Suprapubic skin (tissue), 4 donors: ENCODE data around the gene GET4. TPM values are rescaled to one million over a fixed set of nuclear protein-coding genes. Genes with fewer than 3 reads are reported as not detected.

ENCODE experiments used
- DNase-seq, 2 donors: peaks; one replicate each; pipeline ENCODE4 v3.0.0-alpha.2; 2019; ENCODE audit warnings: low spot score in 2 of 2
- H3K27ac ChIP-seq: fragments of 200-600 bp; sonication (generic); one replicate; pipeline ENCODE4 v1.5.1; 2019
- H3K27me3 ChIP-seq: fragments of 200-600 bp; sonication (generic); one replicate; pipeline ENCODE4 v1.5.1; 2019
- H3K36me3 ChIP-seq: fragments of 200-600 bp; sonication (generic); one replicate; pipeline ENCODE4 v1.5.1; 2019
- H3K4me1 ChIP-seq: fragments of 200-600 bp; sonication (generic); one replicate; pipeline ENCODE4 v1.5.1; 2019
- H3K4me3 ChIP-seq: fragments of 200-600 bp; sonication (generic); one replicate; pipeline ENCODE4 v1.5.1; 2019; ENCODE audit warnings: mild to moderate bottlenecking
- H3K9me3 ChIP-seq: fragments of 200-600 bp; sonication (generic); one replicate; pipeline ENCODE4 v1.5.1; 2019
- CTCF ChIP-seq, 2 donors: fragments of 200-600 bp in 1 of 2; fragments of 450-650 bp in 1 of 2; sonication (generic) in 1 of 2; IDR thresholded peaks; one replicate each; pipeline ENCODE4 v1.5.1; 2016 to 2019; ENCODE audit warnings: antibody characterized with exemption in 2 of 2, mild to moderate bottlenecking in 1 of 2, moderate library complexity in 1 of 2
- EP300 ChIP-seq: sonication (generic); formaldehyde crosslinking; IDR thresholded peaks from one replicate; pipeline ENCODE4 v1.6.1; 2017; ENCODE audit warnings: antibody characterized with exemption
- POLR2A ChIP-seq, 2 donors: fragments of 450-650 bp; IDR thresholded peaks; one replicate each; pipeline ENCODE4 v1.6.1; 2017; ENCODE audit warnings: antibody characterized with exemption in 2 of 2, mild to moderate bottlenecking in 2 of 2, moderate library complexity in 2 of 2
- POLR2AphosphoS5 ChIP-seq, 3 donors: sonication (generic); formaldehyde crosslinking; IDR thresholded peaks; one replicate each; pipeline ENCODE4 v1.6.1; 2017; ENCODE audit warnings: antibody characterized with exemption in 3 of 3
- WGBS: methylation state at CpG from one replicate; pipeline ENCODE4 v1.1.5; 2018; 5-methylcytosine and 5-hydroxymethylcytosine counted together
- total RNA-seq, 4 donors: library from RNA; depleted of rRNA; stranded (reverse); fragments of >200 nt; gene quantifications; one replicate each; pipeline ENCODE4 v1.1.0, GENCODE V29; 2016

Gene GET4
- total RNA-seq, 4 donors from 2014 or later = 27.7 to 58.2 (median 47.8) TPM

GRCh38 chr7:945147-945555 is 68.8 kb downstream of the GET4 start:
- Histone ChIP-seq H3K9me3 (no peaks in the 10 kb centered on the region), H3K27ac (no peak overlapping the region), H3K27me3 (peaks cover 4% of the 10 kb centered on the region), H3K4me1 (peaks cover 17% of the 10 kb centered on the region), H3K4me3 (no peak overlapping the region), H3K36me3 (no peaks in the 10 kb centered on the region)
- peak in 1 of 2 donors; percentile 63 for DNase-seq
- no peak for TF ChIP-seq CTCF (IDR thresholded peaks at IDR 0.05)
- no peak for TF ChIP-seq POLR2A (IDR thresholded peaks at IDR 0.05)
- no peak for TF ChIP-seq EP300
- TF ChIP-seq POLR2AphosphoS5 (IDR thresholded peaks at IDR 0.05) = no peak
- no CpG with 5 or more reads among the region's 13 CpGs for WGBS

- Histone ChIP-seq H3K27ac (no peak overlapping the region), H3K27me3 (peaks cover 4% of the 10 kb centered on the region), H3K4me1 (peaks cover 17% of the 10 kb centered on the region), H3K9me3 (no peaks in the 10 kb centered on the region), H3K36me3 (no peaks in the 10 kb centered on the region), H3K4me3 (no peak overlapping the region)
- TF ChIP-seq EP300 (no peak), CTCF (IDR thresholded peaks at IDR 0.05) (no peak), POLR2AphosphoS5 (IDR thresholded peaks at IDR 0.05) (no peak), POLR2A (IDR thresholded peaks at IDR 0.05) (no peak)
- DNase-seq = peak in 1 of 2 donors; percentile 61
- WGBS = 75% methylated on average over 9 of the region's 30 CpGs
These were observed 69.4 kb downstream of the GET4 start for GRCh38 chr7:945556-946255.

Other genes starting within 250 kb of the GET4 start
- gene DNAAF5, start 149.9 kb upstream of the GET4 start, total RNA-seq = 10 to 100 TPM; 26.7 to 34.4 (median 29.0) TPM
- gene PRKAR1B, start 149.3 kb upstream of the GET4 start, total RNA-seq = 10 to 100 TPM in 2 of 4 donors, 1 to 10 TPM in 2; 8.2 to 12.3 (median 10.5) TPM
- 100 to 1,000 TPM; 225 to 475 (median 263) TPM for gene SUN1, start 44.1 kb upstream of the GET4 start, total RNA-seq
- 1 to 10 TPM; 4.1 to 9.1 (median 6.3) TPM for gene ADAP1, start 78.1 kb downstream of the GET4 start, total RNA-seq
- 10 to 100 TPM; 11.6 to 55.2 (median 13.2) TPM for gene COX19, start 99.0 kb downstream of the GET4 start, total RNA-seq
- gene CYP2W1, start 106.6 kb downstream of the GET4 start, total RNA-seq = 10 to 100 TPM; 13.3 to 20.8 (median 15.4) TPM
- gene GPR146, start 168.0 kb downstream of the GET4 start, total RNA-seq = 10 to 100 TPM; 24.1 to 50.8 (median 39.3) TPM
- gene GPER1, start 211.6 kb downstream of the GET4 start, total RNA-seq = 10 to 100 TPM in 1 of 4 donors, 1 to 10 TPM in 3; 2.6 to 11.9 (median 5.1) TPM